Tongue (tissue), 2 donors: Measurements from ENCODE around the gene KMT2E. TPM values are rescaled to one million over a fixed set of nuclear protein-coding genes. Genes with fewer than 3 reads are reported as not detected.
"Not testable (repeated sequence)": the region's sequence is repeated elsewhere in the genome, so short reads cannot be mapped to it uniquely, and the experiment has no call there.

Source experiments
- DNase-seq: peaks from one replicate; pipeline ENCODE4 v3.0.0-alpha.2; 2015
- total RNA-seq: library from RNA; depleted of rRNA; stranded (reverse); fragments of >200 nt; gene quantifications from one replicate; pipeline ENCODE4 v1.2.3, GENCODE V29; 2014

KMT2E gene
- total RNA-seq, 1 donor from 2014 or later: 147 TPM

- peak; percentile 96 for DNase-seq
These were observed 30.1 kb upstream of the KMT2E start for GRCh38 chr7:104983578-104984539.

GRCh38 chr7:104984585-104985258, 29.3 kb upstream of the KMT2E start:
- no peak for DNase-seq

GRCh38 chr7:104985259-104985617, 28.8 kb upstream of the KMT2E start:
- DNase-seq: no peak

- DNase-seq: no peak
These were observed 27.3 kb upstream of the KMT2E start for GRCh38 chr7:104986628-104987259.

- not testable (repeated sequence) for DNase-seq
These were observed 26.6 kb upstream of the KMT2E start for GRCh38 chr7:104987403-104987802.

- DNase-seq: no peak
These were observed 23.0 kb upstream of the KMT2E start for GRCh38 chr7:104990983-104991382.

- no peak for DNase-seq
These were observed 21.7 kb upstream of the KMT2E start for GRCh38 chr7:104992306-104992705.

GRCh38 chr7:104993217-104993862, 20.7 kb upstream of the KMT2E start:
- DNase-seq: no peak

- no peak for DNase-seq
These were observed 15.8 kb upstream of the KMT2E start for GRCh38 chr7:104998040-104998752.

- DNase-seq: no peak
These were observed 13.8 kb upstream of the KMT2E start for GRCh38 chr7:105000200-105000599.

- no peak for DNase-seq
These were observed 13.1 kb upstream of the KMT2E start for GRCh38 chr7:105000927-105001336.

- DNase-seq: no peak
These were observed 12.3 kb upstream of the KMT2E start for GRCh38 chr7:105001652-105002184.

GRCh38 chr7:105003275-105003674, 10.7 kb upstream of the KMT2E start:
- no peak for DNase-seq

GRCh38 chr7:105003872-105004510, 10.0 kb upstream of the KMT2E start:
- DNase-seq: no peak

- DNase-seq: not testable (repeated sequence)
These were observed 9.0 kb upstream of the KMT2E start for GRCh38 chr7:105005006-105005405.

GRCh38 chr7:105005486-105005885, 8.5 kb upstream of the KMT2E start:
- not testable (repeated sequence) for DNase-seq

GRCh38 chr7:105006367-105007136, 7.5 kb upstream of the KMT2E start:
- DNase-seq: no peak

- DNase-seq: no peak
These were observed 6.7 kb upstream of the KMT2E start for GRCh38 chr7:105007298-105007697.

GRCh38 chr7:105009667-105010503, 4.1 kb upstream of the KMT2E start:
- DNase-seq: no peak
